H1 (cell line): Measurements from ENCODE around the gene TSPAN17. TPM values are rescaled to one million over a fixed set of nuclear protein-coding genes. Genes with fewer than 3 reads are reported as not detected.
A peak's percentile ranks its signal among the peaks of the same experiment; 100 is the strongest.

Source experiments
- CTCF ChIA-PET: fragments of 300-600 bp; sonication (Branson Sonifier 250); formaldehyde crosslinking; loops from one replicate; lab custom pipeline; 2021; ENCODE audit not compliant: partially characterized antibody; lab: Charles Lee
- POLR2A ChIA-PET: fragments of 300-600 bp; sonication (Branson Sonifier 250); formaldehyde crosslinking; loops from one replicate; lab custom pipeline; 2021; ENCODE audit warnings: inconsistent platforms; ENCODE audit not compliant: partially characterized antibody; lab: Charles Lee
- DNase-seq, 2 experiments: peaks; one replicate each; pipeline versions ENCODE4 v3.0.0 to v3.0.0-alpha.2; 2010 to 2022; ENCODE audit warnings: low spot score in 2 of 2, low read depth in 1 of 2, mixed read lengths in 1 of 2
- FAIRE-seq: peaks from 2 replicates; lab custom pipeline; 2011; peaks lifted over from hg19 to GRCh38; lab: Jason Lieb, UNC
- H2AFZ ChIP-seq: 2 replicates; pipeline ENCODE4 v1.8.1; 2012; ENCODE audit warnings: low read length, inconsistent platforms
- H2AK5ac ChIP-seq: 2 replicates; pipeline ENCODE4 v1.6.1; 2013; ENCODE audit warnings: low read depth, low read length
- H2BK120ac ChIP-seq: replicated peaks from 2 replicates; pipeline ENCODE3; 2013; ENCODE audit warnings: low read depth, low read length, inconsistent platforms
- H2BK12ac ChIP-seq: 2 replicates; pipeline ENCODE4 v1.6.1; 2013; ENCODE audit warnings: low read depth, low read length
- H2BK15ac ChIP-seq: 2 replicates; pipeline ENCODE4 v1.6.1; 2013; ENCODE audit warnings: low read length
- H2BK20ac ChIP-seq: 2 replicates; pipeline ENCODE4 v1.6.1; 2013; ENCODE audit warnings: low read length
- H2BK5ac ChIP-seq: 2 replicates; pipeline ENCODE4 v1.6.1; 2013; ENCODE audit warnings: low read depth, low read length
- H3K14ac ChIP-seq: 2 replicates; pipeline ENCODE4 v1.6.1; 2013; ENCODE audit warnings: inconsistent platforms; ENCODE audit not compliant: insufficient read length
- H3K18ac ChIP-seq: 2 replicates; pipeline ENCODE4 v1.6.1; 2013; ENCODE audit warnings: low read length; ENCODE audit errors: extremely low read depth
- H3K23ac ChIP-seq: 2 replicates; pipeline ENCODE4 v1.6.1; 2013; ENCODE audit warnings: inconsistent platforms; ENCODE audit not compliant: insufficient read length
- H3K23me2 ChIP-seq: 2 replicates; pipeline ENCODE4 v1.6.1; 2013; ENCODE audit warnings: low read depth, low read length
- H3K27ac ChIP-seq: 2 replicates; pipeline ENCODE4 v1.6.1; 2011; ENCODE audit warnings: low read depth, low read length, inconsistent platforms
- H3K27me3 ChIP-seq, 4 experiments: replicated peaks in 1 of 4; 1 replicate in 1 of 4; 2 replicates in 3 of 4; pipeline versions ENCODE4 v1.6.1 to v1.8.1; 2011 to 2013; ENCODE audit warnings: low read length in 3 of 4, mild to moderate bottlenecking in 3 of 4, inconsistent platforms in 2 of 4, mixed read lengths in 2 of 4, moderate library complexity in 1 of 4; ENCODE audit not compliant: control insufficient read depth in 3 of 4, insufficient read depth in 3 of 4; ENCODE audit errors: extremely low read depth in 1 of 4
- H3K36me3 ChIP-seq, 4 experiments: 2 replicates each; pipeline versions ENCODE4 v1.6.1 to v1.8.1; 2011 to 2013; ENCODE audit warnings: mild to moderate bottlenecking in 4 of 4, low read length in 3 of 4, moderate library complexity in 2 of 4, control low read depth in 1 of 4, inconsistent platforms in 1 of 4; ENCODE audit not compliant: insufficient read depth in 4 of 4, control insufficient read depth in 2 of 4
- H3K4ac ChIP-seq: replicated peaks from 2 replicates; pipeline ENCODE3; 2013; ENCODE audit warnings: low read length, low read depth, mixed read lengths, inconsistent platforms; ENCODE audit not compliant: insufficient read length
- H3K4me1 ChIP-seq, 4 experiments: replicated peaks in 1 of 4; 1 replicate in 1 of 4; 2 replicates in 3 of 4; pipeline versions ENCODE4 v1.6.1 to v1.8.1; 2011 to 2013; ENCODE audit warnings: low read length in 3 of 4, inconsistent platforms in 2 of 4, mixed read lengths in 1 of 4; ENCODE audit not compliant: insufficient read depth in 4 of 4, control insufficient read depth in 3 of 4
- H3K4me2 ChIP-seq, 2 experiments: 2 replicates each; pipeline versions ENCODE4 v1.6.1 to v1.8.1; 2011 to 2013; ENCODE audit warnings: low read depth in 2 of 2, low read length in 2 of 2, control low read depth in 1 of 2, inconsistent platforms in 1 of 2, mild to moderate bottlenecking in 1 of 2; ENCODE audit not compliant: insufficient read depth in 1 of 2
- H3K4me3 ChIP-seq, 4 experiments: fragments of 200-600, 300-600 bp in 1 of 4; sonication (generic), shearing (Covaris generic), sonication (Bioruptor Twin) in 1 of 4; 2 replicates each; pipeline versions ENCODE4 v1.5.1 to v1.8.1; 2011 to 2016; ENCODE audit warnings: low read length in 4 of 4, low read depth in 3 of 4, control low read depth in 2 of 4, inconsistent platforms in 2 of 4, mild to moderate bottlenecking in 2 of 4, mixed read lengths in 1 of 4, moderate library complexity in 1 of 4; ENCODE audit not compliant: insufficient read depth in 2 of 4; ENCODE audit errors: extremely low read depth in 1 of 4
- H3K56ac ChIP-seq: replicated peaks from 2 replicates; pipeline ENCODE3; 2013; ENCODE audit warnings: low read depth, mild to moderate bottlenecking, mixed read lengths, low read length, inconsistent platforms; ENCODE audit not compliant: insufficient read length
- H3K79me1 ChIP-seq: 2 replicates; pipeline ENCODE4 v1.6.1; 2013; ENCODE audit warnings: low read depth, low read length, control low read depth
- H3K79me2 ChIP-seq, 2 experiments: 2 replicates each; pipeline versions ENCODE4 v1.6.1 to v1.8.1; 2012 to 2013; ENCODE audit warnings: low read length in 2 of 2, mild to moderate bottlenecking in 2 of 2, inconsistent platforms in 1 of 2; ENCODE audit not compliant: insufficient read depth in 2 of 2, control insufficient read depth in 1 of 2
- H3K9ac ChIP-seq, 4 experiments: replicated peaks in 1 of 4; 1 replicate in 1 of 4; 2 replicates in 3 of 4; pipeline versions ENCODE4 v1.6.1 to v1.8.1; 2011 to 2013; ENCODE audit warnings: low read depth in 3 of 4, low read length in 3 of 4, control low read depth in 2 of 4, mild to moderate bottlenecking in 2 of 4, moderate library complexity in 2 of 4, inconsistent platforms in 1 of 4; ENCODE audit errors: extremely low read depth in 1 of 4
- H3K9me3 ChIP-seq, 2 experiments: 2 replicates each; pipeline versions ENCODE4 v1.6.1 to v1.8.1; 2012 to 2013; ENCODE audit warnings: mild to moderate bottlenecking in 2 of 2, moderate library complexity in 2 of 2, control low read depth in 1 of 2, inconsistent platforms in 1 of 2, low read depth in 1 of 2, low read length in 1 of 2, mixed read lengths in 1 of 2; ENCODE audit not compliant: insufficient read depth in 2 of 2
- H4K20me1 ChIP-seq, 2 experiments: replicated peaks in 1 of 2; 2 replicates each; pipeline versions ENCODE3 to v1.8.1; 2011 to 2013; ENCODE audit warnings: inconsistent platforms in 2 of 2, low read length in 2 of 2, mild to moderate bottlenecking in 1 of 2; ENCODE audit not compliant: insufficient read depth in 2 of 2, control insufficient read depth in 1 of 2
- H4K5ac ChIP-seq: 2 replicates; pipeline ENCODE4 v1.6.1; 2013; ENCODE audit warnings: low read length, low read depth, mixed read lengths, inconsistent platforms; ENCODE audit not compliant: insufficient read length
- H4K8ac ChIP-seq: 2 replicates; pipeline ENCODE4 v1.8.0; 2013; ENCODE audit warnings: mild to moderate bottlenecking, moderate library complexity, low read length, inconsistent platforms; ENCODE audit not compliant: insufficient read depth; ENCODE audit errors: extremely low read depth
- H4K91ac ChIP-seq: replicated peaks from 2 replicates; pipeline ENCODE3; 2013; ENCODE audit warnings: low read length, mixed read lengths, inconsistent platforms; ENCODE audit not compliant: insufficient read length
- E2F6 ChIP-seq: IDR thresholded peaks from 2 replicates; pipeline ENCODE4 v1.6.1; 2012; ENCODE audit warnings: inconsistent platforms
- EZH2 ChIP-seq: fragments of 200-600 bp; sonication (generic); IDR thresholded peaks from 2 replicates; pipeline ENCODE4 v1.7.1; 2012; ENCODE audit warnings: low read depth, mild to moderate bottlenecking, moderate library complexity, low read length, inconsistent platforms; ENCODE audit not compliant: severe bottlenecking
- WGBS, 2 experiments: shearing (Covaris generic) in 1 of 2; methylation state at CpG; one replicate each; pipeline versions ENCODE4 v1.1.6 to v1.1.7; 2013 to 2015; ENCODE audit warnings: low lambda C conversion rate in 2 of 2, mixed read lengths in 2 of 2, inconsistent platforms in 1 of 2, low coverage in 1 of 2, missing lambda C conversion rate in 1 of 2; ENCODE audit not compliant: insufficient replicate concordance in 2 of 2, insufficient coverage in 1 of 2, insufficient read length in 1 of 2; ENCODE audit errors: extremely low coverage in 1 of 2, missing lambda C conversion rate in 1 of 2; 5-methylcytosine and 5-hydroxymethylcytosine counted together
- polyA plus RNA-seq, 7 experiments: library from polyadenylated mRNA; depleted of rRNA in 3 of 7; stranded (reverse) in 5 of 7; unstranded in 2 of 7; fragments of >200 nt in 5 of 7; fragments of 200-250 nt in 2 of 7; gene quantifications; 1 replicate in 5 of 7; 2 replicates in 1 of 7; 4 replicates in 1 of 7; pipeline versions ENCODE4 v1.2.1 to v1.2.3, GENCODE V29; 2011 to 2013; ENCODE audit warnings: missing spikeins in 2 of 7, mixed read lengths in 2 of 7
- total RNA-seq: library from RNA; stranded (reverse); fragmentation: NEBNext Ultra II Directional; extraction: Animal tissue kit (Norgen Biotek cat#: 25700); gene quantifications from 2 replicates; pipeline ENCODE4 v1.2.1, GENCODE V29; 2021

The TSPAN17 gene
- total and polyA plus RNA-seq, 2 of the 8 experiments (the other 6 are each of a cell fraction or from before 2014, with no cell fraction given), result 41.5 to 53.7 TPM

GRCh38 chr5:176636426-176636825, 10.9 kb upstream of the TSPAN17 start:
- H3K14ac ChIP-seq, result no peak overlapping the region
- FAIRE-seq (no peak), DNase-seq (no peak)
- no peak overlapping the region for H3K9ac ChIP-seq
- ChIA-PET CTCF (interaction anchor here (0.8 to 1.4 kb wide), 4 partner anchors 14 to 62 kb away, joined by 3 to 5 read pairs (median 4); no protein-coding TSS in a partner anchor), POLR2A (interaction anchor here (0.9 to 1.3 kb wide), 2 partner anchors 13 to 21 kb away, joined by 3 read pairs; no protein-coding TSS in a partner anchor)
- no peaks in the 10 kb centered on the region for H3K36me3 ChIP-seq
- H3K23me2 ChIP-seq, result no peaks in the 10 kb centered on the region
- H3K56ac ChIP-seq, result no peak overlapping the region
- H2AFZ ChIP-seq, result no peak overlapping the region
- H3K27me3 ChIP-seq, result peaks cover 0 to 5% (median 5%) of the 10 kb centered on the region in 4 experiments; a peak in 5 of 7 replicates
- H3K4ac ChIP-seq, result no peak overlapping the region
- TF ChIP-seq E2F6 (0 out of 2 replicates have a peak, but pooled peaks have one; percentile 36), EZH2 (no peak)
- no peak overlapping the region for H2BK120ac ChIP-seq
- no peak overlapping the region for H3K18ac ChIP-seq
- H2BK5ac ChIP-seq, result no peak overlapping the region
- H2AK5ac ChIP-seq, result no peak overlapping the region
- no peak overlapping the region for H3K4me2 ChIP-seq
- no peak overlapping the region for H2BK15ac ChIP-seq
- H3K79me1 ChIP-seq, result no peaks in the 10 kb centered on the region
- H3K4me3 ChIP-seq, result no peak overlapping the region
- no peak overlapping the region for H4K5ac ChIP-seq
- H3K27ac ChIP-seq, result no peak overlapping the region
- WGBS, 2 experiments, result 79% methylated on average over 9 of the region's 9 CpGs; no CpG with 5 or more reads in 1 of the 2 experiments
- H3K4me1 ChIP-seq, result peaks cover 0 to 14% (median 1%) of the 10 kb centered on the region in 4 experiments; a peak in 5 of 7 replicates
- H4K8ac ChIP-seq, result no peak overlapping the region
- no peaks in the 10 kb centered on the region for H3K79me2 ChIP-seq
- no peak overlapping the region for H4K91ac ChIP-seq
- no peak overlapping the region for H2BK20ac ChIP-seq
- H3K23ac ChIP-seq, result no peak overlapping the region
- no peaks in the 10 kb centered on the region for H4K20me1 ChIP-seq
- H3K9me3 ChIP-seq, result peaks cover 0 to 3% of the 10 kb centered on the region in 2 experiments; a peak in 1 of 4 replicates
- no peak overlapping the region for H2BK12ac ChIP-seq
